Lung (tissue), 12 donors: ENCODE data around the gene TMEM242. TPM values are rescaled to one million over a fixed set of nuclear protein-coding genes. Genes with fewer than 3 reads are reported as not detected.

Experiments used
- ATAC-seq: fragments of 200-7000 bp; cut with Tn5 transposase; one replicate; pipeline ENCODE4 v1.9.1; 2020; ENCODE audit warnings: moderate number of reproducible peaks; ENCODE audit not compliant: insufficient read depth, low FRiP score
- DNase-seq, 3 donors: peaks; one replicate each; pipeline ENCODE4 v3.0.0-alpha.2; 2013 to 2017
- H3K27ac ChIP-seq, 2 donors: one replicate each; pipeline ENCODE4 v1.5.1; 2013; ENCODE audit warnings: mild to moderate bottlenecking in 2 of 2, moderate library complexity in 2 of 2, control low read depth in 1 of 2, inconsistent platforms in 1 of 2, low read depth in 1 of 2, low read length in 1 of 2
- H3K27me3 ChIP-seq, 3 donors: one replicate each; pipeline ENCODE4 v1.5.1; 2013; ENCODE audit warnings: low read length in 2 of 3; ENCODE audit not compliant: control insufficient read depth in 3 of 3, insufficient read depth in 3 of 3
- H3K36me3 ChIP-seq, 4 donors: one replicate each; pipeline ENCODE4 v1.5.1; 2013; ENCODE audit warnings: low read length in 4 of 4, mild to moderate bottlenecking in 1 of 4, moderate library complexity in 1 of 4; ENCODE audit not compliant: control insufficient read depth in 4 of 4, insufficient read depth in 4 of 4
- H3K4me1 ChIP-seq, 5 donors: one replicate each; pipeline ENCODE4 v1.5.1; 2013; ENCODE audit warnings: low read length in 5 of 5, mild to moderate bottlenecking in 2 of 5, moderate library complexity in 1 of 5; ENCODE audit not compliant: control insufficient read depth in 5 of 5, insufficient read depth in 5 of 5
- H3K4me3 ChIP-seq: one replicate; pipeline ENCODE4 v1.5.1; 2013; ENCODE audit warnings: mild to moderate bottlenecking, control low read depth, moderate library complexity
- H3K9ac ChIP-seq, 2 donors: one replicate each; pipeline ENCODE4 v1.5.1; 2013; ENCODE audit warnings: low read length in 2 of 2, control low read depth in 1 of 2; ENCODE audit not compliant: insufficient read depth in 1 of 2
- H3K9me3 ChIP-seq, 4 donors: one replicate each; pipeline ENCODE4 v1.5.1; 2013; ENCODE audit warnings: low read length in 3 of 4, mild to moderate bottlenecking in 1 of 4, moderate library complexity in 1 of 4; ENCODE audit not compliant: control insufficient read depth in 4 of 4, insufficient read depth in 3 of 4
- CTCF ChIP-seq: IDR thresholded peaks from 2 replicates; pipeline ENCODE4 v1.5.1; 2012; ENCODE audit warnings: mild to moderate bottlenecking; ENCODE audit errors: control extremely low read depth, extremely low read depth
- WGBS, 2 donors: extraction: QIAGEN DNeasy Blood & Tissue Kit; methylation state at CpG; one replicate each; pipeline ENCODE4 v1.1.7; 2013; 5-methylcytosine and 5-hydroxymethylcytosine counted together
- polyA plus RNA-seq, 2 donors: library from polyadenylated mRNA; stranded (reverse); fragments of 200-250 nt; gene quantifications; one replicate each; pipeline ENCODE4 v1.2.1, GENCODE V29; 2013
- total RNA-seq, 2 donors: library from RNA; depleted of rRNA in 1 of 2; stranded (reverse); fragments of >200 nt in 1 of 2; gene quantifications; one replicate each; pipeline ENCODE4 v1.2.1, GENCODE V29; 2014 to 2021
- donor health status: control.
- donor health status: control.
- donor health status: Bipolar disorder and iron deficiency.
- donor health status: healthy.
- donor health status: DM: yes; HTN: yes; CAD: no.

The TMEM242 gene
- total and polyA plus RNA-seq, 4 donors, result 4.4 to 11.5 (median 8.3) TPM

GRCh38 chr6:157288575-157288974 is 34.7 kb downstream of the TMEM242 start:
- TF ChIP-seq CTCF, result no peak
- 98% methylated on average over 9 of the region's 9 CpGs for WGBS, 2 donors
- Histone ChIP-seq H3K27me3 (no peaks in the 10 kb centered on the region), H3K27ac (no peak overlapping the region), H3K4me3 (no peak overlapping the region), H3K4me1 (no peaks in the 10 kb centered on the region), H3K9me3 (no peaks in the 10 kb centered on the region), H3K9ac (no peak overlapping the region), H3K36me3 (peaks cover 6 to 12% (median 8%) of the 10 kb centered on the region in 4 donors)
- DNase-seq (no peak), ATAC-seq (no peak)

DNA sequence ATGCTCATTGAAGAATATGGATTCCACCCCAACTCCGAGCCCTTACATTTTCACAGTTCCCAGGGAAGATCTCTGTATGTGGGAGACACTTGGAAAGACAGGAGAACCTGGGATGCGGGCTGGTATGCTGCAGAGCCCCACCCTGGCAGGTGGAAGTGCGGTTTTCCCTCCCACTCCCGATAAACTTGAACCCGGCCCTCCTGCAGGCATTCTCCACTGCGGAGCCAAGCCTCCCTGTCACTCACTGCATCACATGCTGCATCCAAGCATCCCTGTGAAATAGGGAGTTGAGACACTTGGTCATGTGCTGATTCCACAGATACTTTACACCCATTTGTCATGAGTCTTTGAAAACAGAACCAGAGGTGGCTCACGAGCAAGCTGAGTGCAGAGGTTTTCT is 35.4 kb downstream of the TMEM242 start:
- WGBS, 2 donors, result 94 to 96% methylated on average over 7 of the region's 7 CpGs
- DNase-seq (no peak), ATAC-seq (no peak)
- no peak for TF ChIP-seq CTCF
- peaks cover 0 to 1% (median 0%) of the 10 kb centered on the region in 4 donors for H3K9me3 ChIP-seq
- H3K36me3 ChIP-seq, result peaks cover 6 to 12% (median 8%) of the 10 kb centered on the region in 4 donors
- H3K9ac ChIP-seq, result no peak overlapping the region
- H3K4me1 ChIP-seq, result no peaks in the 10 kb centered on the region
- no peak overlapping the region for H3K4me3 ChIP-seq
- no peaks in the 10 kb centered on the region for H3K27me3 ChIP-seq
- H3K27ac ChIP-seq, result no peak overlapping the region

DNA sequence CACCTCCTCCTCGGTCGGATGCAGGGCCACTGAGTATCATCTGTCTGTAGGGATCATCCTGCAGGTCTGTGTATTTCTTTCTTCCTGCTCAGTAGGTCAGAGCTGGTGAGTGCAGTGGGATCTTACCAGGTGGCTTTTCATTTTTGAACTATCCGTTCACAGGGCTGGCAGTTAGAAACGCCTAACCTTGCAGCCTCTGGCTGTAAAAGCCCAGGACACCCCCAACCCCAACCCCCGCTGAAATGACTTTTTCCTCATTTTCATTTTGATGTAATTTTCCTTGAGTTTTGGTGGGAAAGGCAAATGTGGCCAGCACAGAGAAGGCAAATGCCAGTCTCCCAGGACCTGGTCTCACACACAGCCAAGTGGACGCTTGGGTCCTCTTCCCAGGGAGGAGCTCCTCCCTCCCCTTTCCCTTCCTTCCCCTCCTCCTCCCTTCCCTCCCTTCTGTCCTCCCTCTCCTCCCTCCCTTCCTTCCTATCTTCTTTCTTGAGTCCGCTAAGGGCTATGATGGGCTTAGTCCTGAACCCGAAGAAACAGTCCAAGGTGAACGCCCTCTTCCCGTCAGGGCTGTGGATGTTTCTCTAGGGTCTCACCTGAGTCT is 36.0 kb downstream of the TMEM242 start:
- no peak overlapping the region for H3K9ac ChIP-seq
- no peak overlapping the region for H3K4me3 ChIP-seq
- H3K9me3 ChIP-seq, result peaks cover 0 to 4% (median 0%) of the 10 kb centered on the region in 4 donors
- no peak overlapping the region for H3K27ac ChIP-seq
- no peak for ATAC-seq
- H3K36me3 ChIP-seq, result peaks cover 3 to 10% (median 6%) of the 10 kb centered on the region in 4 donors
- no peaks in the 10 kb centered on the region for H3K4me1 ChIP-seq
- H3K27me3 ChIP-seq, result no peaks in the 10 kb centered on the region
- no peak for DNase-seq
- WGBS, 2 donors, result 82 to 88% methylated on average over 10 of the region's 10 CpGs
- TF ChIP-seq CTCF, result no peak

DNA sequence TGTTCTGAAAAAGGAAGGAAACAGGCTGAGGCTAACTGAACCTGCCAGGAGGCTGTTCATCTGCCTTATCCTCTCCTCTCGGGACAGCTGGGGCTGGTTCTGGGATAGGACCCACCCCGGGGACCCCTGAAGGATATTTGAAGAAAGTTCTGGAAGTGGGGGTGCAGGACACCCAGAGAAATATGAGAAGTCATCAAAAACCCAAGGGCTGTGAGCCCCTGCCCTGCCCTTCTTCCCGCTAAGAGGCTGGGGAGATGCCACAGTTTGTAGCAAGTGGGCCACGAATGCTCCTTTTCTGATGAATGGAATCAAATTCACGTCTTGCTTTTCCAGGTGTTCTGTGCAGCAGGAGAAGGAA is 37.9 kb downstream of the TMEM242 start:
- Histone ChIP-seq H3K27me3 (no peaks in the 10 kb centered on the region), H3K27ac (no peak overlapping the region), H3K4me1 (peaks cover 0 to 2% (median 0%) of the 10 kb centered on the region in 5 donors), H3K4me3 (no peak overlapping the region), H3K36me3 (peaks cover 0 to 4% (median 1%) of the 10 kb centered on the region in 4 donors), H3K9me3 (peaks cover 0 to 4% (median 0%) of the 10 kb centered on the region in 4 donors), H3K9ac (no peak overlapping the region)
- ATAC-seq, result no peak
- DNase-seq, result no peak
- WGBS, 2 donors, result 74 to 85% methylated on average over 5 of the region's 5 CpGs
- TF ChIP-seq CTCF, result no peak
